ENCODE measurements around the gene SIGLEC10. TPM values are rescaled to one million over a fixed set of nuclear protein-coding genes. Genes with fewer than 3 reads are reported as not detected.

The SIGLEC10 gene
- polyA plus RNA-seq, 2 of the 4 experiments (the other 2 are of a cell fraction): not detected

DNA sequence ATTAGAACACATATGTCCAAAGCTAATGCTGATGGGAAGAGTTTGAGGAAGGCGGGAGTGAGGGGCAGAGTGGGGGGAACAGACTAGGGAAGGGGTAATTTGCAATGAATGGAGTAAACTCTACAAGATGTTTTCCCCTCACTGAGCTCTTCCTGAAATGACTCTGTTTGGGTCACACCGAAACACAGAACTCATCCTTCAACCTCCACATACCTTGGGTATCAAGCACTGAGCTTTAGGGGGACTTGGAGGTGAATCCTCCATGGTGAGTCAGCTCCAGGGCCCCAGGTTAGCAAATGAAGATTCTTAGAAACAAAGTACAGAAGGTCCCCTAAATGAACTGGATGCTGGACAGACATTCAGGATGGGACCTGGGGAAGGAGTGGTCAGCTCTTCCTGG, 1.3 kb upstream of the SIGLEC10 start:
- TF ChIP-seq REST (IDR thresholded peaks at IDR 0.05): no peak
- TF ChIP-seq ZSCAN20 (CRISPR knock-in tag; IDR thresholded peaks at IDR 0.05): no peak
- no peak for TF ChIP-seq ELK1 (IDR thresholded peaks at IDR 0.05; ENCODE audit: low read depth, low read length)
- no peak for TF ChIP-seq RAD21 (conservative IDR thresholded peaks at IDR 0.05 in 1 of 2, IDR thresholded peaks at IDR 0.05 in 1 of 2)
- no peak for TF ChIP-seq GATA3 (IDR thresholded peaks at IDR 0.05; ENCODE audit: borderline replicate concordance)
- no peak for TF ChIP-seq PHF8 (IDR thresholded peaks at IDR 0.05; ENCODE audit: borderline replicate concordance, low read depth)
- TF ChIP-seq ZFP36 (IDR thresholded peaks at IDR 0.05; ENCODE audit: borderline replicate concordance, partially characterized antibody): no peak
- no peak for TF ChIP-seq POLR2A (IDR thresholded peaks at IDR 0.05; ENCODE audit: low read length)
- no peak for TF ChIP-seq SREBF2 (IDR thresholded peaks at IDR 0.05)
- no peak for TF ChIP-seq HMGXB4 (CRISPR knock-in tag; IDR thresholded peaks at IDR 0.05; ENCODE audit: borderline replicate concordance)
- TF ChIP-seq MAX (IDR thresholded peaks at IDR 0.05): no peak
- TF ChIP-seq TFCP2L1 (CRISPR knock-in tag; IDR thresholded peaks at IDR 0.05): no peak
- no peak for TF ChIP-seq RNF2 (IDR thresholded peaks at IDR 0.05; ENCODE audit: borderline replicate concordance, low read depth)
- ATAC-seq (no peak), FAIRE-seq (no peak), DNase-seq (ENCODE audit: low read depth in 1 of 2, low spot score in 1 of 2) (no peak)
- ChIA-PET POLR2A (interaction anchor here (1.4 kb wide), 1 partner anchor 79 kb away, joined by 4 read pairs; no protein-coding TSS in a partner anchor), CTCF (interaction anchor here (1.2 to 3.0 kb wide), 7 partner anchors 11 to 359 kb away, joined by 3 to 11 read pairs (median 7); no protein-coding TSS in a partner anchor)
- Histone ChIP-seq H3K9me3 (no peaks in the 10 kb centered on the region), H3K4me3 (no peak overlapping the region), H3K27ac (no peak overlapping the region), H3K4me1 (no peaks in the 10 kb centered on the region), H3K4me2 (no peak overlapping the region)
- WGBS (ENCODE audit: missing lambda C conversion rate): 31% methylated on average over 2 of the region's 2 CpGs

DNA sequence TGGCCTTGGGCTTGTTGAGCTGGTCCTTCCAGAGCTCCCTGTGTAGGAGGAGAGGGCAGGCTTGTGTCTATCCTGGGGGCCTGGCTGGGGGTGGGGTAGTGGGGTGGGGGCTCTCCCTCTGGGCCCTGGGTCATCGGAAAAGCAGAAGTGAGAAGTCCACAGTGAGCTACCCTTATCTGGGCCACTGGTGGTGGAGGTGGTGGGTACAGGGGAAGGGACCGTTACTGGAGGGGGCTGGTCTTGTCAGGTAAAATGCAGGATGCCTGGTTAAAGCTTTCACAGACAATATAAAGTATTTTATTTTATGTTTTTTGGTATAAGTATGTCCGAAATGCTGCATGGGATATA, 342 bp upstream of the SIGLEC10 start:
- 2% methylated on average over 3 of the region's 3 CpGs for WGBS (ENCODE audit: missing lambda C conversion rate)
- no peak for FAIRE-seq
- ChIA-PET POLR2A (interaction anchor here (1.4 kb wide), 1 partner anchor 79 kb away, joined by 4 read pairs; no protein-coding TSS in a partner anchor), CTCF (interaction anchor here (0.6 to 3.0 kb wide), 7 partner anchors 10 to 487 kb away, joined by 3 to 11 read pairs (median 7); no protein-coding TSS in a partner anchor)
- no peak overlapping the region for H3K4me3 ChIP-seq
- DNase-seq (ENCODE audit: low read depth in 1 of 2, low spot score in 1 of 2): no peak
- H3K4me2 ChIP-seq: no peak overlapping the region
- no peak overlapping the region for H3K27ac ChIP-seq
- no peak for TF ChIP-seq CEBPB (IDR thresholded peaks at IDR 0.05)
- TF ChIP-seq RCOR1 (IDR thresholded peaks at IDR 0.05; ENCODE audit: low read depth, low read length): no peak
- no peak for TF ChIP-seq NFE2L2 (conservative IDR thresholded peaks at IDR 0.05; ENCODE audit: low read length)
- TF ChIP-seq ATOH8 (CRISPR knock-in tag; IDR thresholded peaks at IDR 0.05; ENCODE audit: low read depth): no peak
- no peak for TF ChIP-seq KDM5A (IDR thresholded peaks at IDR 0.05)
- TF ChIP-seq PHF8 (IDR thresholded peaks at IDR 0.05; ENCODE audit: borderline replicate concordance, low read depth): no peak
- TF ChIP-seq HOXA7 (CRISPR knock-in tag; IDR thresholded peaks at IDR 0.05): no peak
- no peak for TF ChIP-seq NPAS2 (CRISPR knock-in tag; IDR thresholded peaks at IDR 0.05; ENCODE audit: borderline replicate concordance)
- TF ChIP-seq HDAC2 (IDR thresholded peaks at IDR 0.05): no peak
- TF ChIP-seq CHD4 (IDR thresholded peaks at IDR 0.05; ENCODE audit: borderline replicate concordance): no peak
- TF ChIP-seq TP53 (CRISPR knock-in tag; IDR thresholded peaks at IDR 0.05): no peak
- no peak for TF ChIP-seq SREBF2 (IDR thresholded peaks at IDR 0.05)
- TF ChIP-seq FOSL2 (IDR thresholded peaks at IDR 0.05): no peak
- TF ChIP-seq FOSL2 (CRISPR knock-in tag; IDR thresholded peaks at IDR 0.05): no peak
- TF ChIP-seq TFCP2L1 (CRISPR knock-in tag; IDR thresholded peaks at IDR 0.05): no peak
- TF ChIP-seq MAX (IDR thresholded peaks at IDR 0.05): no peak
- no peak for TF ChIP-seq ESRRA (IDR thresholded peaks at IDR 0.05; ENCODE audit: borderline replicate concordance, low read length)
- no peak for TF ChIP-seq ZFP36 (IDR thresholded peaks at IDR 0.05; ENCODE audit: borderline replicate concordance, partially characterized antibody)
- no peak for TF ChIP-seq CBX2 (IDR thresholded peaks at IDR 0.05; ENCODE audit: borderline replicate concordance, low read depth)
- TF ChIP-seq HEYL (CRISPR knock-in tag; IDR thresholded peaks at IDR 0.05): no peak
- no peak for TF ChIP-seq ZC3H11A (IDR thresholded peaks at IDR 0.05)
- no peaks in the 10 kb centered on the region for H3K4me1 ChIP-seq
- no peaks in the 10 kb centered on the region for H3K9me3 ChIP-seq
- ATAC-seq: no peak
